Stimulated activated CD8-positive, alpha-beta memory T cell treated with anti-CD3 and anti-CD28 coated beads, Interleukin-4, amount 100 ng/mL, for 24 hours (primary cell): Measurements from ENCODE around the gene SLC35F4.
"Not testable (repeated sequence)": the region's sequence is repeated elsewhere in the genome, so short reads cannot be mapped to it uniquely, and the experiment has no call there.

Experiments used
- DNase-seq: peaks from one replicate; pipeline ENCODE4 v3.0.0-alpha.2; 2020; ENCODE audit warnings: low read depth

SLC35F4 gene

GRCh38 chr14:57797160-57797559, 68.7 kb downstream of the SLC35F4 start:
- no peak for DNase-seq

- DNase-seq, result no peak
Measured at GRCh38 chr14:57796556-57796955, 69.3 kb downstream of the SLC35F4 start.

GRCh38 chr14:57785058-57785457, 80.8 kb downstream of the SLC35F4 start:
- DNase-seq, result no peak

- DNase-seq, result no peak
Measured at GRCh38 chr14:57771801-57772200, 94.1 kb downstream of the SLC35F4 start.

DNA sequence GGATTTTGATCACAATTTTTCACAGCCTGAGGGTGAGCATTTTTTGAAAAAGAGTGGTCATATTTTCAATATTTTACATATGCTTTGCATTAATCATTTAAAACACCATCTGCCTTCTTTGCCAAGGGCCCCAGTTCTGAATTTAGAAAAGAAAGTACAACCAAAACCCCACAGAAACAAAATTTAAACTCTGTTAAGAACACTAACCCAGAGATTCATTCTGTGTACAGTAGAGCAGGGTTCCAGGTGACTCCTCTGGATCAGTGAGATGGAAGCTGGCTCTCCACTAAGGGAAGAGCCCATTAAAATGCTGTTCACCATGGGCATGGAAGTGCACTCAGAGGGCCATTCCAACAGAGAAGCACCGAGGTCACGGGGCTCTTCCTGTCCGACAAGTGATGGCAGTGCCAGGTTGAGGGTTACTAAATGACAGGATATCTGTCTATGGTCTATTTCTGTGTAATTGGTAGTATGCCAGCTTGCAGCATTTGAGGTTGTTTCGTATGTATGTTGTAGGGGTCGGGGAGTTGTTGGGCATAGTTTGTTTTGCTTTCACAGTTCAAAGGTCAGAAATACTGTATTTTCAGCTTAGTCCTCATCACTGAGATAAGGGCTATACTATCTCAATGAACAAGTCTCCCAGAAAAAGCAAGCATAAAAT, 95.9 kb downstream of the SLC35F4 start:
- DNase-seq, result no peak

- DNase-seq, result no peak
Measured at GRCh38 chr14:57761800-57762199, 104.1 kb downstream of the SLC35F4 start.

- no peak for DNase-seq
Measured at GRCh38 chr14:57760896-57761295, 105.0 kb downstream of the SLC35F4 start.

DNA sequence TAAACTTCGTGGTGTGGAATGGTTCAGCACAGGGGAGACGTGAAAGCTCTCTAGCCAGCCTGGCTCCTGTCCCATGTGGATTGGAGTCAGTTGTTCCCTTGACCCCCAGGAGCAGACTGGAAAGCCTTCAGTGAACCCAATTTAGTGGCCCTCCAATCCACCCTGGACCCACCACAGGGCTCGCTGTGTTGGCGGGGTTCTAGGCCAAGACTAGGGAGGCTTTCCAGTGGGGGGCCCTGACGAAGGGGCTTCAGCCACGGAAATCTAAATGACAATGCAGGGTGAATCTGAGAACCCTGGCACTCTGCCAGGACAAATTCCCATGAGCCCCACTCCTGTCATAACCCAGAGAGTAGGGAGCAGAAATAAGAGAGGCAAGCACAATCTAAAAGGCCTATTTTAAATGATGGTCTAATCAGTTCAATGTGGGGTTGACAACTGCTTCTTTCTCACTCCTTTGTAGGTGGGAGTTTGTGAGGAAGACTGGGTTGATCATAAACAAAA, 110.8 kb downstream of the SLC35F4 start:
- DNase-seq, result no peak

- no peak for DNase-seq
Measured at GRCh38 chr14:57754527-57754926, 111.4 kb downstream of the SLC35F4 start.

GRCh38 chr14:57753821-57754220, 112.1 kb downstream of the SLC35F4 start:
- DNase-seq, result no peak

DNA sequence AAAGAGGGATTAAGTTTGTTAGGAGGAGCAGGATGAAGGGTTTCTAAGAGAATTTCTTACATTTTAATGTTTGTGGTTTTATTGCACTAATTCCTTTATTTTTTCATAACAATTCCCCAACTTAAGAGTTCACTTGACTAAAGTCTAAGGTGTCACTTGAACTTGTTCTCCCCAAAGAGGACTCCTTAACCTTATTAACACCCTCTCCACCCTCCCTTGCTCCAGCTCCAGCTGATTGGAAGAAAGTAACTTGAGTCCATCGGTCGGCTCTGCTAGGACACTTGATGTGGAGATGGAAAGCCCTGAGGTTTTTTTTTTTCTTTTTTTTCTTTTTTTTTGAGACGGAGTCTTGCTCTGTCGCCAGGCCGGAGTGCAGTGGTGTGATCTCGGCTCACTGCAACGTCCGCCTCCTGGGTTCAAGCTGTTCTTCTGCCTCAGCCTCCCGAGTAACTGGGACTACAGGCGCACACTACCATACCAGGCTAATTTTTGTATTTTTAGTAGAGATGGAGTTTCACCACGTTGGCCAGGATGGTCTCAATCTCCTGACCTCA, 113.7 kb downstream of the SLC35F4 start:
- DNase-seq, result not testable (repeated sequence)

GRCh38 chr14:57751400-57751799, 114.5 kb downstream of the SLC35F4 start:
- DNase-seq, result no peak

GRCh38 chr14:57749267-57749666, 116.6 kb downstream of the SLC35F4 start:
- no peak for DNase-seq

GRCh38 chr14:57748279-57748678, 117.6 kb downstream of the SLC35F4 start:
- DNase-seq, result no peak

- DNase-seq, result no peak
Measured at GRCh38 chr14:57747036-57747435, 118.9 kb downstream of the SLC35F4 start.

GRCh38 chr14:57746563-57746962, 119.3 kb downstream of the SLC35F4 start:
- no peak for DNase-seq

GRCh38 chr14:57739516-57739915, 126.4 kb downstream of the SLC35F4 start:
- no peak for DNase-seq

- DNase-seq, result no peak
Measured at GRCh38 chr14:57737598-57737997, 128.3 kb downstream of the SLC35F4 start.

DNA sequence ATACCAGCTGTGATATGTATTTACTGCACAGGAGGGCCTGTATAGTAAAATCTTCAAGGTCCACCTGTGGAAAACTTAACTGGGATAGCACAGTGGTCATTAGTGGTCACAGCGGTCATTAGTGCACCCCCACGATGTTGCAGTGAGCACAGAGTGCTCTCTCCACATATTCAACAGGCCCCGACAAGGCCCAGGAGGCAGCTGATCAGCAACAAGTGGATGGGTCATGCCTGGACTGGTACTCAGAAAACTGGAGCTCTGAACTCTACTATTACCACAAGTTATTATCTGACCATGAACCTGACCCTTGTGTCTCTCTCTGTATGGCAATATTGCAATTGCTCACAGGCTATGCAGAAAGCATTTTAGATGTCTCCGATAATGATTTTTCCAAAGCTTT, 129.5 kb downstream of the SLC35F4 start:
- no peak for DNase-seq

- no peak for DNase-seq
Measured at GRCh38 chr14:57735276-57735675, 130.6 kb downstream of the SLC35F4 start.

GRCh38 chr14:57732463-57733285, 133.2 kb downstream of the SLC35F4 start:
- no peak for DNase-seq

GRCh38 chr14:57729208-57730187, 136.4 kb downstream of the SLC35F4 start:
- no peak for DNase-seq
